ENCODE results near the gene FBXO28.

- TF ChIP-seq, protein P1, sequence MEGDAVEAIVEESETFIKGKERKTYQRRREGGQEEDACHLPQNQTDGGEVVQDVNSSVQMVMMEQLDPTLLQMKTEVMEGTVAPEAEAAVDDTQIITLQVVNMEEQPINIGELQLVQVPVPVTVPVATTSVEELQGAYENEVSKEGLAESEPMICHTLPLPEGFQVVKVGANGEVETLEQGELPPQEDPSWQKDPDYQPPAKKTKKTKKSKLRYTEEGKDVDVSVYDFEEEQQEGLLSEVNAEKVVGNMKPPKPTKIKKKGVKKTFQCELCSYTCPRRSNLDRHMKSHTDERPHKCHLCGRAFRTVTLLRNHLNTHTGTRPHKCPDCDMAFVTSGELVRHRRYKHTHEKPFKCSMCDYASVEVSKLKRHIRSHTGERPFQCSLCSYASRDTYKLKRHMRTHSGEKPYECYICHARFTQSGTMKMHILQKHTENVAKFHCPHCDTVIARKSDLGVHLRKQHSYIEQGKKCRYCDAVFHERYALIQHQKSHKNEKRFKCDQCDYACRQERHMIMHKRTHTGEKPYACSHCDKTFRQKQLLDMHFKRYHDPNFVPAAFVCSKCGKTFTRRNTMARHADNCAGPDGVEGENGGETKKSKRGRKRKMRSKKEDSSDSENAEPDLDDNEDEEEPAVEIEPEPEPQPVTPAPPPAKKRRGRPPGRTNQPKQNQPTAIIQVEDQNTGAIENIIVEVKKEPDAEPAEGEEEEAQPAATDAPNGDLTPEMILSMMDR (conservative IDR thresholded peaks at IDR 0.05; ENCODE audit: low read depth, low read length), result no peak
- TF ChIP-seq EZH2 (IDR thresholded peaks at IDR 0.05; ENCODE audit: low read length, unreplicated experiment), result no peak
- no peak for TF ChIP-seq EZH2phosphoT487 (IDR thresholded peaks at IDR 0.05; ENCODE audit: borderline replicate concordance, low read length)
These were observed 74.4 kb downstream of the FBXO28 start for GRCh38 chr1:224188286-224188685.
